Superior temporal gyrus (tissue), 1 donor: ENCODE measurements around the gene JUP.

Source experiments
- DNase-seq: peaks from one replicate; pipeline ENCODE4 v3.0.0-alpha.2; 2016; ENCODE audit errors: extremely low spot score

JUP gene

DNA sequence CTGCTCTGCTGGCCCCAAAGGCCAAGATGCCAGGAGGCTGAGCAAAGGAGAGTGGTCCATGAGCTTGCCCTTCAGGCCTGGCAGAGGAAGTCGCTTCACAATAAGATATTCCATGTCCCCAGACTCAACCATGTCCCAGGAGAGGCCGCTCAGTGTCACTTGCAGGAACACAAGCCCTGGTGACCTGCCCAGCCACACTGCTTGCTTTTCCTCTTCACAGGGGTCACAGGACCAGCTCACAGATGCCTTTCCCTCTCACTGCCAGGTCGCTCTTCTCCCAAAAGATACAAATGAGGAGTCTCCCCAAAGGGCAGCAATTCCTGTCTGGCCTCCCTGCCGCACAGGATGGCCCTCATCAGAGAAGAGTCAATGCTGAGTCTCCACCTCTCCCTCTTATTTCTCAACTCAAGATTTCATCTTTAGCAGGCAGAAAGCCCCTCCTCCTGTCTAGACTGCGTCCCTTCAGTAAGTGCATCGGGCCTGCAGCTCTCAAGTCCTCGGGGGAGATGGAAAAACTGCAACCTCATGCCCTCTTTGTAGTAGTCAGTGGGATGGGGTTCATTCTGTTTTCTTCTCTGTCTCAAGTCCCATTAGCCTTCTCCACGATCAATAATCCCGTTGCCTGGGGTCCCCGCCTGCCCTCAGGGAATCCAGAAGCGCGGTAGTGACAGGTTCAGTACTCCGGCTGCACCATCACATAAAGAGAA, 5.0 kb downstream of the JUP start:
- DNase-seq = no peak

DNA sequence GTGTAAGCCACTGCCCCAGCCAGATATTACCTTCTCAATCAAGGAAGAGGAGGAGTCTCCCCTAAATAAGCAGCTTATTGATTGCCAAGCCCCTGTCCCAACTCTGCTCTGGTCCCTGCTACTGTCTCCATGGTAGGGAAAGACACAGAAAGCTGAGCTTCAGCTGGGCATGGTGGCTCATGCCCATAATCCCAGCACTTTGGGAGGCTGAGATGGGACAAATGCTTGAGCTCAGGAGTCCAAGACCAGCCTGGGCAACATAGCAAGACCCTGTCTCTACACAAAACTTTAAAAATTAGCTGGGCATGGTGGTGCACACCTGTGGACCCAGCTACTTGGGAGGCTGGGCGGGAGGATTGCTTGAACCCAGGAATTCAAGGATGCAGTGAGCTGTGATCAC, 6.6 kb downstream of the JUP start:
- DNase-seq = no peak

DNA sequence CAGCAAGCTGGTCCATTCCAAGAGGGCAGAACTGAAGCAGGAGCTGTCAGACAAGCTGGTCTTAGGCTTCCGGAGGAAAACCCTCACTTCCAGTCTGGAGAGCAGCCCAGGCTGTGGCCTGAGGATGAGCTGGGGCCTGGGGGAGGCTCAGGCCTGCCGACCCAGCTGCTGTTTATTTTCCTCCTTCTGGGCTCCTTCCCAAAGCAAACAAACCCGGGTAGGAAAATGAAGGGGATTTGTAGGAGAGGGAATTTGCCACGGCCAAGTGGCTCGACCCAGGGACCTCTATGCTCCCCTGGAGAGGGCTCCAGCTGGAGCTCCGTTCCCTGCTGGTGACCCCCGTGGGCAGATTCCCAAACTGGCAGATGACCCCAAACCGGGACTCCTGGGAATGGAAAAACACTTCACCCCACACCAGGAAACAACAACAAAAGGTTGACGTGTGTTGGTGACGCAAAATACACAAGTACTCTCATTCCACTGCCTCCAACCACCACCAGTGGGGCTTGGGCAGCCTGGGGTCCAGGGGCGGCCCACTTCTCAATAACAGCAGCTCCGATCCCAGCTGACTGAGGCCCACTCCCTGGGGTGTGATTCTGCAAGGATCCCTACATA, 8.8 kb downstream of the JUP start:
- peak; percentile 38 for DNase-seq

DNA sequence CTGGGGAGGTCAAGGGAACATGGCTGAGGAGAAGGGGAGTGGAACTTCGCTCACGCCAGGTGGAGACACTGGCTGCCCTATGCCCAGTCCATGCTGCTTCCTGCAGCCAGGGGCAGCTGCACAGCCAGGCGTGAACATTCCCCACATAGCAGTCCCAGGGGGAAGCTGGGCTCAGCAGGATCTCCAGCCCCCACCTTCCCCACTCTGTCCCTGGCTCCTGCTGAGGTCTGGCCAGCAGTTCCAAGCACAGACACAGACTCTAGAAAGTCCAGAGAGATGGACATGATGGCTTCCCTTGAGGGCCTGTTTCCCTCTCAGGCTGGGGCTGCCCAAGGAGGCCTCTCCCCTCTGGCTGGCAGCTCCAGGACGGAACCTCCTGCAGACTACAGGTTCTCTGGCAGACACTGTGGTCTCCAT, 9.3 kb downstream of the JUP start:
- no peak for DNase-seq

DNA sequence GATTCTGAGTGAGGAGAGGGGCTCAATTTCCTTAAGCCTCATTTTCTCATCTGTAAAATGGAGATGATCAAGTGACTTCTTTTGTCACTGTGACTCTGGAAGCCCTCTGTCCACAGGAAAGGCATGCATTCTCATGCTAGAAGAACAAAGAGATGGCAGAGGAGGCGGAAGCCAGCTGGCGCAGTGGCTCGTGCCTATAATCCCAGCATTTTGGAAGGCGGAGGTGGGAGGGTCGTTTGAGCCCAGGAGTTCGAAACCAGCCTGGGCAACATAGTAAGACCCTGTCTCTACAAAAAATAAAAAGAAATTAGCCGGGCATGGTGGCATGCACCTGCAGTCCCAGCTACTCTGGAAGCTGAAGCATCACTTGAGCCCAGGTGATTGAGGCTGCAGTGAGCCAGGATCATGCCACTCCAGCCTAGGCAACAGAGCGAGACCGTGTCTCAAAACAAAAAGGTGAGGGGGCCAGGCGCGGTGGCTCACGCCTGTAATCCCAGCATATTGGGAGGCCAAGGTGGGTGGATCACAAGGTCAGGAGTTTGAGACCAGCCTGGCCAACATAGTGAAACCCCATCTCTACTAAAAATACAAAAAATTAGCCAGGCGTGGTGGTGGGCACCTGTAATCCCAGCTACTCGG, 10.1 kb downstream of the JUP start:
- peak; percentile 39 for DNase-seq

DNA sequence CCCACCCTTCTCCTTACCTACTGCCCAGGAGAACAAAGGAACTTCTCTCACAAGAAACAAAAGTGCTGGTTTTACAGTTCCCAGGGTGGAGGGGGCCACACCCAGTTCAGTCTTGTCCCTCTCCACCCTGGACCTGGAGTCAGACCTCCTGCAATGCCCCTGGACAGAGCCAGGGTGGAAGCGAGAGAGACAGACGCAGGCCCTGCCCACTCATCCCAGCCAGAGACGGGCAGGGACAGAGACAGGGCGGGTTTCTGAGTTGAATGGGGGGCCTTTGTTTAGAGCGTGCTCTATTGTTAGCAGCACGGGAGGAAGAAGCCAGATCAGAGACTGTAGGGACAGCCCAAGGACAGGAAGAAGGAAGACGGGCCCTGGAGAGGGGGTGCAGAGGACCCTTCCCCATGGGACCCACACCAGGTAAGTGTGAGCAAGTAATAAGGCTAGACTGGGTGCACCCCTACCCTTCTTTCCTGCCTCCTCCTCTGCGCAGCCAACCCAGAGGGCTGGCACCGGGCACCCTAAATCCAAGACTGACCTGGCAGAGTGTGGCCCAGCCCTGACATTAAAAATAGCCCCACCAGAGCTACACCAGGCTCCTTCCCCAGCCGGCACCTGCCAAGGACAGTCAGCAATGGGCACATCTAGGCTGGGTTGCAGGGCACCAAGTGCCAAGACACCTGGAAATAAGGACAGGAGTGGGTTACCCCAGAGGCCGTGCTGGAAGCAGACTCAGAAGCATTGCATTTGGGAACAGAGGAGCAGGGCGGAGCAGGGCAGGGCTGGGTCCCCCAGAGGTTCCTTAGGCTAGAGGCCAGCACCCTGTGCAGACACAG, 10.9 kb downstream of the JUP start:
- DNase-seq = peak; percentile 85

DNA sequence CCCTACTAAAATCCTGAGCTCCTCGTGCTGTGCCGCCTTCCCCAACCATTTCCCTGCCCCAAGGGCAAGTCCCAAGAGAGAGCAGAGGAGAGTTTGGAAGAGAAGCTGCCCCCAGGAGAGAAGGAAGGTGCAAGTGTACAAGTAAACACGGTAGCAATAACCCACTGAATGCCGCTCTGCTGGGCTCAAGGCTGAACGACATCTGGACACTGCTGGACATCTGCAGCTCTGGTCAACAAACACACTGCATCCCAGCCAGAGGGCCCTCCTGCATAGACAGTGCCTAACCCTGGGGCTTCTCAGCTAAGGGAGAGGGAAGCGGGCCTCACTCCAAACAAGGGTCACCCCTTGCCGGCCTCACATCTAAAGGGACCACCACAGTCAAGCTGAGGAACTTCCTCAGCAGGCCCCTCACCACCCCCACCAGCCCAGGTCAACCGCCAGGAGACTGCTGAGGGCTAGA, 12.7 kb downstream of the JUP start:
- DNase-seq = peak; percentile 22

DNA sequence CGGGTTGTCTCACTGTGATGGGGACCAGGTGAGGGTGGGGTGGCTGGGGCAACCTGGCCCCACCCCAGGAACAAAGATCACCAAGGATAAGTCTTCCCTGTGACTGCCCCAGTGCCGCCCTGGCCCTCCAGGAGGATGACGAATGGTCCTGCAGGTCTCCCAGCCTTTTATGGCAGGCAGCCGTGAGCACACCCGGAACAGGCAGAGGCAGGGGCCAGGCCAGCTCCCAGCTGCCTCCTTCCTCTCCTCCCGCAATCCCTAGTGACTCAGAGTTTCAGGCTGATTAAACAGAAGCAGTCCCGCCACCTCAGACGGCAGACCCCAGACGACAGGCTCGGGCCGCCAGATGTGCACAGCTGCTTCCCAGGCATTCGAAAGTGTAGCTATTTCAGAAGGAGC, 13.3 kb downstream of the JUP start:
- no peak for DNase-seq

DNA sequence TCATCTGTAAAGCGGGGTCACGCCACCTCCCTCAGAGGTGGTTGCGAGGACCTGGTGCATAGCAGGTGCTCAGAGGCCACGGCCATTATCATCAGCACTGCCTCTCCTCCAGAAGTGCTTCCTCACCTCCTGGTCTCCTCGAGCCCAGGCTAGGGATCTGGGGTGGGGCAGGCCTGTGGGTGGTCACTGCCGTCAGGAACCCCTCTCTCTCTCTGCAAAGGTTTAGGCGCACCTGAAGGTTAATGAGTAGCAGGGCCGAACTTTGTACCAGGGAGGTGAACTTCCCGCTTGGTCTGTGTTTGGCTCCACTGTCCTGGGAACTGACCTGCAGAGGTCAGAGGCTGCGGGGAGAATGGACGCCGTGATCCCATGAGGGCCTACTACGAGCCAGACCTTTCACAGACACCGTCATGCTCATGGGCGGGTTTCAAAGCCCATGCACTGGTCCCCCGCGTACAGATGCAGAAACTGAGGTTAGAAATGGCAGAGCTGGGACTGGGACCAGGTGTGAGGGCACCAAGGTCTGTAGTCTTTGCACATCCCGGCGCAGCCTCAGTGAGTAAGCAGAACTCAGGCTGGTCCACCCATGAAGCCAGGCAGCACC, 13.8 kb downstream of the JUP start:
- DNase-seq = no peak

DNA sequence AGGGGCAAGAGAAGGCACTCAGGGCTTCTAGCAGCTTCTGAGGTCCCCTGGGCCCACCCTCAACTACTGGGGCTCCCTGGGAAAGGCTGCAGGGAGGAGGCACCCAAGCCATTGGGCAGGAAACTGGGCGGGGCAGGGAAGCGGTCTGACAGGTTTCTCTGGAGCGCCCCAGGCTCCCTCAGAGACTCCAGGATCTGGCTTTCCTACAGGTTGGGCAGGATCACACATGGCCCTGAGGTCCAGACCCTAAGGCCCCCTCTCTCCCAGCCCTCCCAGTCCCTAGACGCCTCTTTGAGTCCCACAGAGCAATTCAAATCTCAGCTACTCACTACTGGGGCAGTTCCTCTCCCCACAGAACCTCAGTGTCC, 14.3 kb downstream of the JUP start:
- no peak for DNase-seq

DNA sequence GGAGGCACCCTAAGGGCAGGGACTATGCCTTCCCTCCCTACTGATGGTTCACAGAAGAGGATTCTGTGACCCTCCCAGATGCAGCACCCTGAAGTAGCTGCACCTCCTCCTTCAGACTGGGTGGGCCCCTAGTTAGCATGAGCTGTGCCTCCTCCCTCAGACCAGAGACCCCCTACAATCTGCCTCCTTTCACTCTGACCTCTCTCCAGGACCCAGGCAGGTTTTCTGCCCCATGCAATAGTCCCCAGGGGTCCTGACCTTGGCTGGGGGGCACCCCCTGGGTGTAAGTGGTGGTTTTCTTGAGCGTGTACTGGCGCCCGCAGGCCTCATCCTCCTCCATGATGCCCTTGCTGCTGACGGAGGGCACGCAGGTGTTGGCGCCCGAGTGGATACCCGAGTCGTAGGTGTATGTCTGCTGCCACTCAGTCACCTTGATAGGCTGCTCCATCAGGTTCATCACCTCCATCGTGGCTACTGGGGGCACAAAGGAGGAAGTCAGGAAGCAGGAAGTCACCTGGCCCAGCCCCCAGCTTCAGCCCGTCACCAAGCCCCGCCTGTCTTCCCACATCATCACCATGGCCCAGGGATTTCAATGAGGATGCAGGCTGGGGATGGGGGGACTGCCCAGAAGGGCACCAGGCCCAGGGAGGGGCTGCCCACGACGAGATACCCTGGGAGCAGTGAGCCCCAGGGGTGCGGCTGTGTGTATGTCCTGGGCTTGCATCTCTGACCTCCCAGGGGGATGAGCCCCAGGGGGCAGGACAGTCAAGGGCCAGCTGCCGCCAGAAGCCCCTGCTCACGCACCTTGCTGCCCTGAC, 14.9 kb downstream of the JUP start:
- DNase-seq = no peak

DNA sequence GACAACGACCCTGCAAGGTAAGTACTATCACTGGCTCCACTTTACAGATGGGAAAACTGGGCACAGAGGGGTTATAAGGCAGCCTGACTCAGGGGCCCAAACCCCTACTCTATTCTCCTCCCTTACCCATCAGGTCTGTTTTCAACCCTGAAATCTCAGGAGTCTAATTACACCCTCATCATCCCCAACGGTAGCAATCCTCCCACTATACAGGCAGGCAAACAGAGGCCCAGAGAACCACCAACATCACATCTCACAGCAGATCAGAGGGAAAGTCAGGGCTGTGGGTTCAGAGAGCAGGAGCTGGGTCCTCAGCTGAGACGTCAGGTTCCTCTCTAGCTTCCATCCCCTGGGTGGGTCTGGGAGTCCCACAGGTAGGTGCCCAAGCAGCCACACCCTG, 16.5 kb downstream of the JUP start:
- no peak for DNase-seq

DNA sequence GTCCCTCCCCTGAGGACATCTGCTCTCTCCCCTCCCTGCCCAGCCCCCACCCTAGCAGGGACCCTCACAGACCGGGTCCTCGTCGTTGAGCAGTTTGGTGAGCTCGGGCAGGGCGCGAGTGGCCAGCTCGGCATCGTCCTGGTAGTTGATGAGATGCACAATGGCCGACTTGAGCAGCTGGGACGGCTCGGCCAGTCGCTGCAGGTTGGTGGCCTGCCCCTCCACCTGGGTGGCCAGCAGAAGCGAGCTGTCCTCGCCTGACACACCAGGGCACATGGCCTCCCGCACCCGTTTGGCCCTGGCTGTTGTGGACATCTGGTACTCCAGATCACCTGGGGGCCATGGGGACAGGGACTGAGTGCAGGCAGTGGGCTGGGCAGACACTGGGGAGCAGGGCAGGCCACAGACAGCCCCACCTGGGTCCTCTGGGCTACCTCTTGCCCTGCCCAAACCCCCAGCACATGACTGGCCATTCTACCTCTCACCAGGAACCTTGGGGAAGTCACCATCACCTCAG, 17.1 kb downstream of the JUP start:
- no peak for DNase-seq

DNA sequence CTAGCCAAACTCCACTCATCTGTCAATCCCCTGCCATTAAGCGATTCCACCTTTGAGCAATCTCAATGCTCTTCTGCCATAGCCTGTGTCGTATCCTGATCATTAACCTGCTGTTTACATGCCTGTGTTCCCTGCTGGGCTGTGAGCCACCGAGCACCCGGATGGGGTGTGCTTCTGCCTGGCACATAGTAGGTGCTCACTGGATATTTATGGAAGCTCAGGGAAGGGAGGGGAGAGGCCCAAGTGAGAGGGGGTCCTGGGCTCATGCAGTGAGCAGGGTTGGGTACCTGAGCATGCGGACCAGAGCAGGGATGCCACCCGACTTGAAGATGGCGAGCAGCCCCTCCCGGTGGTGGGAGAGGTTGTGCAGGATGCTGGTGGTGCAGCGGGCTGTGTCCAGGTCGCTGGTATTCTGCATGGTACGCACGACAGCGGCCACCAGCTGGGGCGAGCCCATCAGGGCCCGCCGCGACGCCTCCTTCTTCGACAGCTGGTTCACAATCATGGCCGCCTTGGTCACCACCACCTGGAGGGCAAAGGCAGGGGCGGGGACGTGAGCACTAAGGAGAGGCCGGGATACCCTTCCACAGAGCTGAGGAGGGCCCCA, 17.7 kb downstream of the JUP start:
- DNase-seq = no peak

DNA sequence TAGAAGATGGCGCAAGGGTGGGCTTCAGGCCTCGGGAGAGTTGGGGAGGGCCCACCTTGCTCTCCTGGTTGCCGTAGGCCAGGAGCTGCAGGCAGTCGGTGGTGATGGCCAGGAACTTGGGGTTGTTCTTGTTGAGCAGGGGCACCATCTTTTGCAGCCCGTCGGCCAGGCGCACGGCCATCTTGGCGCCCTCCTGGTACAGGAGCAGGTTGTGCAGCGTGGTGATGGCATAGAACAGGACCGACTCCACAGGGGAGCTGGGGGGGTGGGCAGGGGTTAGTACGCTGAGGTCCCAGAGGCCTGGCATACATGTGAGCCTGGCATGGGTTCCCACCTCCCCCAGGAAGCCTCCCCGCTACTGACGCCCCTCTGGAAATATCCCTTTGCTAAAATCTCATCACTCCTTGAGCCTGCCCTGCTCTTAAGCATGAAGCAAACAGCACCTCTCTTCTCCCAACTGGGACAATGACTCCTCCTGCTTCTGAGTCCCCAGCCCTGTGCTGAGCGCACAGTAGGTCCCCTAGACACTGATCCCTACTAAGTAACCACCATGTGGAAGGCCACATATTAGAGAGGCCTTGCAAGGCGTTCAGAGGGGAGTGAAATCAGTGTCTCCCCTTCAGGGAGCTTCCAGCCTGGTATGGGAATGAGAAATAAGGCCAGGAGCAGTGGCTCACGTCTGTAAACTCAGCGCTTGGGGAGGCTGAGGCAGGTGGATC, 19.0 kb downstream of the JUP start:
- DNase-seq = no peak

DNA sequence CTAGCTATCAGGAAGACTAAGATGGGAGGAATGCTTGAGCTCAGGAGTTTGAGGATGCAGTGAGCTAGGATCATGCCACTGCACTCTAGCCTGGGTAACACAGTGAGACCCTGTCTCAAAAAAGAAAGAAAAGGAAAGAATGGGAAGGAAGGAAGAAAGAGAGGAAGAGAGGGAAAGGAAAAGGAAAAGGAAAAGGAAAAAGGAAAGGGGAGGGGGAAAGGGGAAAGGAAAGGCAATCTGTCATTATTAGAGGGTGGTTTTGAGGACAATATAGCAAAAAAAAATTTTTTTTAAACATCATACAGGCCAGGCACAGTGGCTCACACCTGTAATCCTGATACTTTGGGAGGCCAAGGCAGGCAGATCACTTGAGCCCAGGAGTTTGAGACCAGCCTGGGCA, 20.4 kb downstream of the JUP start:
- no peak for DNase-seq

DNA sequence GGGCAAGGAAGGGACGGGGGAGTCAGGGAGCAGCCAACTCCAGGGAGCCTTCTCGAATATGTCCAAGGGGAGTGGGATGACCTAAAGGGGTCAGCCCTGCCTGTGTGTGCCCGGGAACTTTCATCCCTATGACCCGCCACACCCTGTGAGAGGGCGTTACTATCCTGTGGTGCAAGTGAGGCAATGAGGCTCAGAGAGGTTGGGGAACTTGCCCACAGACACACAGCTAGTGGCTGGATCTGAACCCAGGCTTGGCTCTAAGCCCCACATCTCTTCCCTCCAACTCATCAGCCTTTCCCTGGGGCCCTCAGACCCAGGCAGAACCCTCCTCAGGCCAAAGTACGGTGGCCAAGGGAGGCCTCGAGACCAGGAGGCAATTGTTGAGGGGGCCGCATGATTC, 23.2 kb downstream of the JUP start:
- no peak for DNase-seq

DNA sequence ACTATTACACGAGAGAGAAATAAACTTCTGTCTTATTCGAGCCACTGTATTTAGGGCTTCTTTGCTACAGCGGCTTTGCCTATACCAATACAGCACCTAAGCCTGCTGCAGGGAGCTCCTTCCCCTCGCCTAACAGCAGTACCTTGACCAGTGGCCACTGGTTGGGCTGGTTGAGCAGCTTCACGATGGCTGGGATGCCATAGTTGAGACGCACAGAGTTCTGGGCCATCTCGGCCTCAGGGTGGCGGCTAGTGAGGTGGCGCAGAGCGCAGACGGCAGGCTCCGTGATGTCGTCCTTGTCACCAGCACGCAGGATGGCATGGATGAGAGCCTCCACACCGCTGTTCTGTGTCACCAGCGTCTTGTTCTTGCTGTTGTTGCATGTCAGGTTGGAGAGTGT, 23.7 kb downstream of the JUP start:
- no peak for DNase-seq

DNA sequence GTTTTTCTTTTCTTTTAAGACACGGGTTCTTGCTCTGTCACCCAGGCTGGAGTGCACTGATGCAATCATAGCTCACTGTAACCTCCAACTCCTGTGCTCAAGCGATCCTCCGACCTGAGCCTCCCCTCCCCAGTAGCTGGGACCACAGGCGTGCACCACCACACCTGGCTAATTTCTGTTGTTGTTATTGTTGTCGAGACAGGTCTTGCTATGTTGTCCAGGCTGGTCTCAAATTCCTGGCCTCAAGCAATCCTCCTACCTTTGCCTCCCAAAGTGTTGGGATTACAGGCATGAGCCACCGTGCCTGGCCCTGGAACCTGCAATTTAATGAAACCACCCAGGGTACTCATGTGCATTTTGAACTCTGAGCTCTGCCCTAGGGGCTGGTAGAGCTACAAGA, 24.1 kb downstream of the JUP start:
- DNase-seq = no peak

DNA sequence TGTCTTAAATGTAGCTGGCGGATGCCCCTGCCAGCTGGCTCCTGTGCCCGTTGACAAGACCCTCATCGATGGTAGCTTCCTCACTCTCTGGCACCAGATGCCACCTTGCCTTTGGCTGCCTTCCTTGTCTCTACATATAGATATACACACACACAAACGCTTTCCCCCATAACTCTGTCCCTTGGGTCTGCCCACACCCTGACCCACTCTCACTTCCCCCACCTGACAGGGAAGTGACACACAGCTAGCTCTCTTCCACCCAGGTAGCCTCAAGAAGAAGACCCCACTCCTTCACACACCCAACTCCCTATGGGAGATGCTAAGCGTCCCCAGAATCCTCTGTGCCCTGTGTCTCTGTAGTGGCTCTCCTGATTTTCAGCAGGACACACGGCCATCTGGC, 25.6 kb downstream of the JUP start:
- no peak for DNase-seq
